Left ventricle myocardium inferior (tissue), 1 donor: ENCODE measurements around the gene POLR1E. TPM values are rescaled to one million over a fixed set of nuclear protein-coding genes. Genes with fewer than 3 reads are reported as not detected.

Experiments used
- DNase-seq: peaks from one replicate; pipeline ENCODE4 v3.0.0-alpha.2; 2020
- H3K27ac ChIP-seq: fragments of 200-600 bp; replicated peaks from 2 replicates; pipeline ENCODE4 v1.8.0; 2021
- H3K27me3 ChIP-seq: fragments of 200-600 bp; 2 replicates; pipeline ENCODE4 v1.8.0; 2021; ENCODE audit warnings: low read depth
- H3K36me3 ChIP-seq: fragments of 200-600 bp; 2 replicates; pipeline ENCODE4 v1.8.0; 2021
- H3K4me1 ChIP-seq: fragments of 200-600 bp; 2 replicates; pipeline ENCODE4 v1.8.0; 2021
- H3K4me3 ChIP-seq: fragments of 200-600 bp; 2 replicates; pipeline ENCODE4 v1.8.0; 2021; ENCODE audit warnings: mild to moderate bottlenecking, moderate library complexity
- H3K9me3 ChIP-seq: fragments of 200-600 bp; replicated peaks from 2 replicates; pipeline ENCODE4 v1.8.0; 2021
- intact Hi-C: fragments of 100-400 bp; cut with micrococcal nuclease; formaldehyde crosslinking; loops from one replicate; pipeline ENCODE4 v1.11.0; 2022
- total RNA-seq: library from RNA; stranded (reverse); fragmentation: NEBNext Ultra II Directional; extraction: Animal tissue kit (Norgen Biotek cat#: 25700); gene quantifications from one replicate; pipeline ENCODE4 v1.2.1, GENCODE V29; 2021
- TF ChIP-seq, protein P1 (sequence below): fragments of 200-600 bp; IDR thresholded peaks from 2 replicates; pipeline ENCODE4 v1.8.0; 2021; ENCODE audit warnings: antibody characterized with exemption, mild to moderate bottlenecking, borderline replicate concordance
- donor health status: DM: no; HTN: yes; CAD: no; lungs with severe emphysema.

Gene POLR1E
- total RNA-seq, 1 donor from 2014 or later = 15.8 TPM

DNA sequence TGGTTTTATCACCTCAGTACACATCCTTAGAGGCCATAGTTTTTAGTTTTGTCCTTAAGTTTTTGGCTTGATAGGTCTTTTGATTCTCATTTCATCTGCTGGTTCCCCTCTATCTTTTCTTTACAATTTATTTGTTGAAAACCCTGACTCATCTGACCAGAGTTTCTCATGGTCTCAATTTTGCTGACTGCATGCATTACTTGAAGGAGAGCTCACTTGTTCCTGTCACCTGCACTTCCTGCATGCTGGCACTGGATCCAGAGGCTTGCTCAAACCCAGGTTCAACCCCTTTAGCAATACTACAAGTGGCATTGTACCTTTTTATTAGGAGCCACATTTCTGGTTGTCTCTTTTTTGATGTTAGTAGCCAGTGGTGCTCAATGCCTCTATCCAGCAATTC is 63.8 kb downstream of the POLR1E start:
- Histone ChIP-seq H3K4me1 (no peaks in the 10 kb centered on the region), H3K27ac (no peak overlapping the region), H3K36me3 (no peaks in the 10 kb centered on the region), H3K9me3 (no peaks in the 10 kb centered on the region), H3K4me3 (no peak overlapping the region), H3K27me3 (no peaks in the 10 kb centered on the region)
- TF ChIP-seq, protein P1, sequence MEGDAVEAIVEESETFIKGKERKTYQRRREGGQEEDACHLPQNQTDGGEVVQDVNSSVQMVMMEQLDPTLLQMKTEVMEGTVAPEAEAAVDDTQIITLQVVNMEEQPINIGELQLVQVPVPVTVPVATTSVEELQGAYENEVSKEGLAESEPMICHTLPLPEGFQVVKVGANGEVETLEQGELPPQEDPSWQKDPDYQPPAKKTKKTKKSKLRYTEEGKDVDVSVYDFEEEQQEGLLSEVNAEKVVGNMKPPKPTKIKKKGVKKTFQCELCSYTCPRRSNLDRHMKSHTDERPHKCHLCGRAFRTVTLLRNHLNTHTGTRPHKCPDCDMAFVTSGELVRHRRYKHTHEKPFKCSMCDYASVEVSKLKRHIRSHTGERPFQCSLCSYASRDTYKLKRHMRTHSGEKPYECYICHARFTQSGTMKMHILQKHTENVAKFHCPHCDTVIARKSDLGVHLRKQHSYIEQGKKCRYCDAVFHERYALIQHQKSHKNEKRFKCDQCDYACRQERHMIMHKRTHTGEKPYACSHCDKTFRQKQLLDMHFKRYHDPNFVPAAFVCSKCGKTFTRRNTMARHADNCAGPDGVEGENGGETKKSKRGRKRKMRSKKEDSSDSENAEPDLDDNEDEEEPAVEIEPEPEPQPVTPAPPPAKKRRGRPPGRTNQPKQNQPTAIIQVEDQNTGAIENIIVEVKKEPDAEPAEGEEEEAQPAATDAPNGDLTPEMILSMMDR = no peak
- DNase-seq = no peak
- intact Hi-C loops = no loop called here

DNA sequence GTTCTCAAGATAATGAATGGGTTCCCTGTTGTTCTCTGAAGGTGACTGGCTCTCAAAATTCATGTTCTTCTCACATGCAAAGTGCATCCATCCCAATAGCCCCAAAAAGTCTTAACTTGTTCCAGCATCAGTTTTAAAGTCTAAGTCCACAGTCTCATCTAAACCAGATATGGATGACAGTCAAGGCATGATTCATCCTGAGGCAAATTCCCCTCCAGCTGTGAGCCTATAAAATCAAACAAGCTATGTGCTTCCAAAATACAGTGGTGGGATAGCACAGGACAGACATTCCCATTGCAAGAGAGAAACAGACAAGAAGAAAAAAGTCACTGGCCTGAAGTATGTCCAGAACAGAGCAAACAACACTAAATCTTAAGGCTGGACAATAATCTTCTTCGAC is 65.0 kb downstream of the POLR1E start:
- Histone ChIP-seq H3K36me3 (no peaks in the 10 kb centered on the region), H3K27ac (no peak overlapping the region), H3K4me3 (no peak overlapping the region), H3K9me3 (no peaks in the 10 kb centered on the region), H3K27me3 (no peaks in the 10 kb centered on the region), H3K4me1 (no peaks in the 10 kb centered on the region)
- TF ChIP-seq, protein P1 = no peak
- DNase-seq = no peak
- intact Hi-C loops = no loop called here

DNA sequence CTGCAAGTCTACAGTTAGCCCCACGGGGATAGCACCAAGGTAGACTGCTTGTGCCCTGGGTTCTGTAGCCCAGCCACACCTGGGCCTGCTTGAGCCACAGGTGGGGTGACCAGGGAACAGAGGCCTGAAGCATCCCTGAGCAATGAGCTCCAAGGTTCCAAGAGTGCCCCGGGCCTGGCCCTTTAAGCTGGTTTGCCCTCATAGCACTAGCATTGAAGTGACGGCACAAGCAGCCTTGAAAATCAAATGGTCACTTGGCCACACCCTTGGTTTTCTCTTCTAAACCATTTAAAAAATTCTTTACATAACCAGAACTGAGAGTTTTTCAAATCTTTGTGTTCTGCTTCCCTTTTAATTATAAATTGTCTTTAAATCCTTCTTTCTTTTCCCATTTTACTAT is 65.7 kb downstream of the POLR1E start:
- H3K4me3 ChIP-seq = no peak overlapping the region
- no peaks in the 10 kb centered on the region for H3K9me3 ChIP-seq
- H3K27ac ChIP-seq = no peak overlapping the region

DNA sequence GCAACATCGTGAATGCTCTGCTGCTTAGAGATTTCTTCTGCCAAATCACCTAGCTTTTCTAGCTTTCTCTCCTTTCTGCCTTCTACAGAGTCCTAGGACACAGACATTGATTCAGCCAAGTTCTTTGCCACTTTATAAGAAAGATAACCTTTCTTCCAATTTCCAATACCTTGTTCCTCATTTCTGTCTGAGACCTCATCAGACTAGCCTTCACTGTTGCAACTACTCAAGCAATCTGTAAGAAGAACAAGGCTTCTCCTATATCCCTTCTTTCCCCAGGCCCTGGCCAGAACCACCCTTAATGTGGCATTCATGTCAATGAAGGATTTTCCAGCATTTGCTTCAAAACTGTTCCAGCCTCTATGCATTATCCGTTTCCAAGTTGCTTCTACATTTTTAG is 66.1 kb downstream of the POLR1E start:
- no peaks in the 10 kb centered on the region for H3K9me3 ChIP-seq
- TF ChIP-seq, protein P1 = no peak
- H3K27me3 ChIP-seq = no peaks in the 10 kb centered on the region
- DNase-seq = no peak
- H3K4me1 ChIP-seq = no peaks in the 10 kb centered on the region
- intact Hi-C loops = no loop called here
- no peak overlapping the region for H3K27ac ChIP-seq
- H3K36me3 ChIP-seq = no peaks in the 10 kb centered on the region
- no peak overlapping the region for H3K4me3 ChIP-seq

More for the DNA sequence above, 65.7 kb downstream of the POLR1E start:
- no peak for DNase-seq
- TF ChIP-seq, protein P1 = no peak
- H3K4me1 ChIP-seq = no peaks in the 10 kb centered on the region
- no peaks in the 10 kb centered on the region for H3K27me3 ChIP-seq
- intact Hi-C loops = no loop called here
- no peaks in the 10 kb centered on the region for H3K36me3 ChIP-seq

Other genes starting within 250 kb of the POLR1E start
- gene GRHPR, start 63.3 kb upstream of the POLR1E start, total RNA-seq = 104 TPM
- gene ZBTB5, start 20.5 kb upstream of the POLR1E start, total RNA-seq = 4.9 TPM
- gene FBXO10, start 90.4 kb downstream of the POLR1E start, total RNA-seq = 6.7 TPM
- 56.4 TPM for gene TOMM5, start 106.6 kb downstream of the POLR1E start, total RNA-seq
- 1.1 TPM for gene FRMPD1, start 165.0 kb downstream of the POLR1E start, total RNA-seq